WERI-Rb-1 (cell line): ENCODE data around the gene IRAK3.
A peak's percentile ranks its signal among the peaks of the same experiment; 100 is the strongest.
"Not testable (repeated sequence)": the region's sequence is repeated elsewhere in the genome, so short reads cannot be mapped to it uniquely, and the experiment has no call there.

ENCODE experiments used
- DNase-seq: peaks from one replicate; pipeline ENCODE4 v3.0.0-alpha.2; 2020
- H3K27ac ChIP-seq: fragments of 250-450 bp; sonication (Bioruptor Pico); 2 replicates; pipeline ENCODE4 v1.5.1; 2020; ENCODE audit warnings: mild to moderate bottlenecking, moderate library complexity
- H3K27me3 ChIP-seq: fragments of 250-450 bp; sonication (Bioruptor Pico); 2 replicates; pipeline ENCODE4 v1.5.1; 2021; ENCODE audit warnings: mild to moderate bottlenecking, low read depth, moderate library complexity; ENCODE audit not compliant: insufficient read depth, severe bottlenecking
- H3K36me3 ChIP-seq: fragments of 250-450 bp; sonication (Bioruptor Pico); 2 replicates; pipeline ENCODE4 v1.5.1; 2020; ENCODE audit warnings: mild to moderate bottlenecking, moderate library complexity
- H3K4me3 ChIP-seq: 2 replicates; pipeline ENCODE4 v1.5.1; 2011; ENCODE audit warnings: low read depth, mild to moderate bottlenecking, control low read depth, low read length
- H3K9me3 ChIP-seq: fragments of 250-450 bp; sonication (Bioruptor Pico); 2 replicates; pipeline ENCODE4 v1.5.1; 2021; ENCODE audit warnings: mild to moderate bottlenecking, moderate library complexity; ENCODE audit not compliant: severe bottlenecking
- TF ChIP-seq, protein P1 (sequence below): IDR thresholded peaks from 2 replicates; pipeline ENCODE4 v1.5.1; 2011; ENCODE audit warnings: low read depth, mild to moderate bottlenecking, control low read depth, inconsistent platforms, low read length

Gene IRAK3

DNA sequence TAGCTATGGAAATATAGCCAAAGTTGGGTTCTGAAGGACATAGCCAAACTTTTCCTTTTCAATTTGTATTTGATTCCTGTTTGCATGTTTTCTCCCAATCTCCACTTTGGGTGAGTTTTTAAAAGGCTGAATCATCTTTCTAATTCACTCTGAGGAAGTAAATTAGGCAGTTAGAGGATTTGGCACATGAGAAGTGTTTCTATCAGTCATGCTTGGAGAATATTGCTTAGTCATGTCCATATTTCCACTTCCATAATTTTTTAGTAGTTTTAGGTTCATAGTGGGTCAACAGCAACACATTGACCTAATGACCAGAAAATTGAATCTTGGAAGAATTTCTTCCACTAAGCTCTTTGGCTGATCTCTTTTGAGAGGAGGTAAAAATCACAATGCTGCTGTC is 21.8 kb downstream of the IRAK3 start:
- no peak for DNase-seq
- Histone ChIP-seq H3K4me3 (no peak overlapping the region), H3K27ac (no peak overlapping the region), H3K9me3 (no peaks in the 10 kb centered on the region), H3K36me3 (no peaks in the 10 kb centered on the region), H3K27me3 (no peaks in the 10 kb centered on the region)
- TF ChIP-seq, protein P1, sequence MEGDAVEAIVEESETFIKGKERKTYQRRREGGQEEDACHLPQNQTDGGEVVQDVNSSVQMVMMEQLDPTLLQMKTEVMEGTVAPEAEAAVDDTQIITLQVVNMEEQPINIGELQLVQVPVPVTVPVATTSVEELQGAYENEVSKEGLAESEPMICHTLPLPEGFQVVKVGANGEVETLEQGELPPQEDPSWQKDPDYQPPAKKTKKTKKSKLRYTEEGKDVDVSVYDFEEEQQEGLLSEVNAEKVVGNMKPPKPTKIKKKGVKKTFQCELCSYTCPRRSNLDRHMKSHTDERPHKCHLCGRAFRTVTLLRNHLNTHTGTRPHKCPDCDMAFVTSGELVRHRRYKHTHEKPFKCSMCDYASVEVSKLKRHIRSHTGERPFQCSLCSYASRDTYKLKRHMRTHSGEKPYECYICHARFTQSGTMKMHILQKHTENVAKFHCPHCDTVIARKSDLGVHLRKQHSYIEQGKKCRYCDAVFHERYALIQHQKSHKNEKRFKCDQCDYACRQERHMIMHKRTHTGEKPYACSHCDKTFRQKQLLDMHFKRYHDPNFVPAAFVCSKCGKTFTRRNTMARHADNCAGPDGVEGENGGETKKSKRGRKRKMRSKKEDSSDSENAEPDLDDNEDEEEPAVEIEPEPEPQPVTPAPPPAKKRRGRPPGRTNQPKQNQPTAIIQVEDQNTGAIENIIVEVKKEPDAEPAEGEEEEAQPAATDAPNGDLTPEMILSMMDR: no peak

- H3K9me3 ChIP-seq, H3K27me3 ChIP-seq, H3K36me3 ChIP-seq, DNase-seq, H3K27ac ChIP-seq, H3K4me3 ChIP-seq: not testable (repeated sequence)
Observed at GRCh38 chr12:66211573-66211972, 22.6 kb downstream of the IRAK3 start.

GRCh38 chr12:66213011-66213410 is 24.0 kb downstream of the IRAK3 start:
- H3K4me3 ChIP-seq, H3K27me3 ChIP-seq, DNase-seq, H3K27ac ChIP-seq, H3K9me3 ChIP-seq, H3K36me3 ChIP-seq: not testable (repeated sequence)

- DNase-seq: no peak
- Histone ChIP-seq H3K36me3 (no peaks in the 10 kb centered on the region), H3K27me3 (no peaks in the 10 kb centered on the region), H3K27ac (no peak overlapping the region), H3K4me3 (no peak overlapping the region), H3K9me3 (no peaks in the 10 kb centered on the region)
- TF ChIP-seq, protein P1: no peak
Observed at GRCh38 chr12:66217342-66217917, 28.4 kb downstream of the IRAK3 start.

- H3K27me3 ChIP-seq: no peaks in the 10 kb centered on the region
- H3K36me3 ChIP-seq: no peaks in the 10 kb centered on the region
- no peak overlapping the region for H3K27ac ChIP-seq
- no peaks in the 10 kb centered on the region for H3K9me3 ChIP-seq
- H3K4me3 ChIP-seq: no peak overlapping the region
- no peak for DNase-seq
- TF ChIP-seq, protein P1: no peak
Observed at GRCh38 chr12:66228462-66228861, 39.4 kb downstream of the IRAK3 start.

- TF ChIP-seq, protein P1: no peak
- Histone ChIP-seq H3K9me3 (no peaks in the 10 kb centered on the region), H3K27me3 (no peaks in the 10 kb centered on the region), H3K36me3 (no peaks in the 10 kb centered on the region), H3K4me3 (no peak overlapping the region), H3K27ac (no peak overlapping the region)
- no peak for DNase-seq
Observed at GRCh38 chr12:66232263-66232662, 43.2 kb downstream of the IRAK3 start.

GRCh38 chr12:66234037-66234693 is 45.2 kb downstream of the IRAK3 start:
- H3K4me3 ChIP-seq: peak overlapping the region; percentile 70
- not testable (repeated sequence) for H3K27ac ChIP-seq, H3K36me3 ChIP-seq, H3K9me3 ChIP-seq, H3K27me3 ChIP-seq
- TF ChIP-seq, protein P1: peak; percentile 52
- DNase-seq: peak; percentile 94

- Histone ChIP-seq H3K27ac (peak overlapping the region; percentile 47; the same call in 1 of the 2 replicates), H3K4me3 (peak overlapping the region; percentile 70)
- DNase-seq: peak; percentile 79
- H3K27me3 ChIP-seq, H3K9me3 ChIP-seq, H3K36me3 ChIP-seq: not testable (repeated sequence)
Observed at GRCh38 chr12:66234773-66235625, 46.0 kb downstream of the IRAK3 start.
